Stimulated activated naive CD8-positive, alpha-beta T cell treated with anti-CD3 and anti-CD28 coated beads, Interleukin-15, Interleukin-2, amounts not matched to agents 100 ng/mL and 50 ng/mL, for 24 hours (primary cell): ENCODE data around the gene TRAF2.
A peak's percentile ranks its signal among the peaks of the same experiment; 100 is the strongest.
"Not testable (repeated sequence)": the region's sequence is repeated elsewhere in the genome, so short reads cannot be mapped to it uniquely, and the experiment has no call there.

ENCODE experiments used
- H3K27ac Mint-ChIP-seq: one replicate; pipeline ENCODE4 v1.8.0; 2021; ENCODE audit warnings: mild to moderate bottlenecking, mixed read lengths
- H3K27me3 Mint-ChIP-seq: one replicate; pipeline ENCODE4 v1.8.0; 2021; ENCODE audit warnings: mixed read lengths
- H3K36me3 Mint-ChIP-seq: one replicate; pipeline ENCODE4 v1.8.0; 2021; ENCODE audit warnings: low read depth, mixed read lengths
- H3K4me1 Mint-ChIP-seq: one replicate; pipeline ENCODE4 v1.8.0; 2021; ENCODE audit warnings: low read depth, mixed read lengths
- H3K4me3 Mint-ChIP-seq: one replicate; pipeline ENCODE4 v1.8.0; 2021; ENCODE audit warnings: mild to moderate bottlenecking, mixed read lengths
- H3K9me3 Mint-ChIP-seq: one replicate; pipeline ENCODE4 v1.8.0; 2021; ENCODE audit warnings: mixed read lengths

Gene TRAF2

GRCh38 chr9:136860933-136861873, 25.1 kb upstream of the TRAF2 start:
- Mint-ChIP-seq H3K27me3 (no peaks in the 10 kb centered on the region), H3K27ac (no peak overlapping the region), H3K4me3 (no peak overlapping the region), H3K9me3 (no peaks in the 10 kb centered on the region), H3K36me3 (peaks cover 13% of the 10 kb centered on the region), H3K4me1 (peaks cover 16% of the 10 kb centered on the region)

- Mint-ChIP-seq H3K9me3 (no peaks in the 10 kb centered on the region), H3K4me3 (no peak overlapping the region), H3K36me3 (peaks cover 13% of the 10 kb centered on the region), H3K27me3 (no peaks in the 10 kb centered on the region), H3K27ac (no peak overlapping the region), H3K4me1 (peaks cover 16% of the 10 kb centered on the region)
Measured at GRCh38 chr9:136861874-136862457, 24.4 kb upstream of the TRAF2 start.

GRCh38 chr9:136862849-136863622, 23.3 kb upstream of the TRAF2 start:
- Mint-ChIP-seq H3K27me3 (no peaks in the 10 kb centered on the region), H3K4me1 (peaks cover 16% of the 10 kb centered on the region), H3K36me3 (peaks cover 13% of the 10 kb centered on the region), H3K27ac (no peak overlapping the region), H3K9me3 (no peaks in the 10 kb centered on the region), H3K4me3 (no peak overlapping the region)

- H3K4me3 Mint-ChIP-seq, result no peak overlapping the region
- H3K27ac Mint-ChIP-seq, result peak overlapping the region; percentile 74
- H3K4me1 Mint-ChIP-seq, result peaks cover 18% of the 10 kb centered on the region
- no peaks in the 10 kb centered on the region for H3K27me3 Mint-ChIP-seq
- H3K36me3 Mint-ChIP-seq, result peaks cover 13% of the 10 kb centered on the region
- H3K9me3 Mint-ChIP-seq, result no peaks in the 10 kb centered on the region
Measured at GRCh38 chr9:136863623-136864273, 22.6 kb upstream of the TRAF2 start.

- Mint-ChIP-seq H3K4me3 (peak overlapping the region; percentile 84), H3K9me3 (no peaks in the 10 kb centered on the region), H3K27ac (peak overlapping the region; percentile 77), H3K27me3 (no peaks in the 10 kb centered on the region), H3K4me1 (peaks cover 18% of the 10 kb centered on the region), H3K36me3 (peaks cover 13% of the 10 kb centered on the region)
Measured at GRCh38 chr9:136865041-136865767, 21.1 kb upstream of the TRAF2 start.

- Mint-ChIP-seq H3K4me1 (peaks cover 18% of the 10 kb centered on the region), H3K4me3 (peak overlapping the region; percentile 84), H3K27me3 (no peaks in the 10 kb centered on the region), H3K36me3 (peaks cover 13% of the 10 kb centered on the region), H3K27ac (peak overlapping the region; percentile 77), H3K9me3 (no peaks in the 10 kb centered on the region)
Measured at GRCh38 chr9:136865768-136866103, 20.6 kb upstream of the TRAF2 start.

- H3K9me3 Mint-ChIP-seq, H3K27me3 Mint-ChIP-seq, H3K27ac Mint-ChIP-seq: not testable (repeated sequence)
- Mint-ChIP-seq H3K4me1 (peaks cover 18% of the 10 kb centered on the region), H3K36me3 (peaks cover 13% of the 10 kb centered on the region), H3K4me3 (peak overlapping the region; percentile 74)
Measured at GRCh38 chr9:136866898-136867421, 19.4 kb upstream of the TRAF2 start.

- no peaks in the 10 kb centered on the region for H3K27me3 Mint-ChIP-seq
- H3K4me3 Mint-ChIP-seq, result peak overlapping the region; percentile 74
- H3K27ac Mint-ChIP-seq, result no peak overlapping the region
- H3K9me3 Mint-ChIP-seq, result no peaks in the 10 kb centered on the region
- peaks cover 13% of the 10 kb centered on the region for H3K36me3 Mint-ChIP-seq
- peaks cover 18% of the 10 kb centered on the region for H3K4me1 Mint-ChIP-seq
Measured at GRCh38 chr9:136867480-136867879, 18.8 kb upstream of the TRAF2 start.

GRCh38 chr9:136867917-136868316, 18.4 kb upstream of the TRAF2 start:
- Mint-ChIP-seq H3K4me3 (peak overlapping the region; percentile 74), H3K27me3 (no peaks in the 10 kb centered on the region), H3K4me1 (peaks cover 18% of the 10 kb centered on the region), H3K9me3 (no peaks in the 10 kb centered on the region), H3K36me3 (peaks cover 13% of the 10 kb centered on the region), H3K27ac (no peak overlapping the region)

GRCh38 chr9:136868644-136869043, 17.7 kb upstream of the TRAF2 start:
- peaks cover 8% of the 10 kb centered on the region for H3K36me3 Mint-ChIP-seq
- H3K4me3 Mint-ChIP-seq, result no peak overlapping the region
- H3K4me1 Mint-ChIP-seq, result peaks cover 18% of the 10 kb centered on the region
- H3K9me3 Mint-ChIP-seq, result no peaks in the 10 kb centered on the region
- no peak overlapping the region for H3K27ac Mint-ChIP-seq
- no peaks in the 10 kb centered on the region for H3K27me3 Mint-ChIP-seq

GRCh38 chr9:136869611-136870010, 16.7 kb upstream of the TRAF2 start:
- H3K27ac Mint-ChIP-seq, H3K27me3 Mint-ChIP-seq, H3K9me3 Mint-ChIP-seq, H3K4me3 Mint-ChIP-seq, H3K36me3 Mint-ChIP-seq: not testable (repeated sequence)
- peaks cover 10% of the 10 kb centered on the region for H3K4me1 Mint-ChIP-seq

- H3K27me3 Mint-ChIP-seq, result no peaks in the 10 kb centered on the region
- H3K9me3 Mint-ChIP-seq, result no peaks in the 10 kb centered on the region
- no peak overlapping the region for H3K27ac Mint-ChIP-seq
- H3K4me1 Mint-ChIP-seq, result peaks cover 2% of the 10 kb centered on the region
- H3K36me3 Mint-ChIP-seq, result no peaks in the 10 kb centered on the region
- H3K4me3 Mint-ChIP-seq, result no peak overlapping the region
Measured at GRCh38 chr9:136875155-136875554, 11.2 kb upstream of the TRAF2 start.

- Mint-ChIP-seq H3K4me3 (no peak overlapping the region), H3K9me3 (no peaks in the 10 kb centered on the region), H3K27me3 (no peaks in the 10 kb centered on the region), H3K27ac (no peak overlapping the region), H3K36me3 (no peaks in the 10 kb centered on the region), H3K4me1 (peaks cover 12% of the 10 kb centered on the region)
Measured at GRCh38 chr9:136876476-136876875, 9.8 kb upstream of the TRAF2 start.

- Mint-ChIP-seq H3K4me1 (peaks cover 46% of the 10 kb centered on the region), H3K27me3 (no peaks in the 10 kb centered on the region), H3K9me3 (no peaks in the 10 kb centered on the region), H3K27ac (no peak overlapping the region), H3K4me3 (no peak overlapping the region), H3K36me3 (no peaks in the 10 kb centered on the region)
Measured at GRCh38 chr9:136880651-136881050, 5.7 kb upstream of the TRAF2 start.
